ENCODE results near the gene ANKFN1. TPM values are rescaled to one million over a fixed set of nuclear protein-coding genes. Genes with fewer than 3 reads are reported as not detected.

ANKFN1 gene
- 0.11 TPM for polyA plus RNA-seq (2013)

- POLR2A ChIA-PET = no interaction called here
- H3K4me1 ChIP-seq (ENCODE audit: control extremely low read depth in 1 of 4, control insufficient read depth in 4 of 4, insufficient read depth in 4 of 4, low read length in 3 of 4) = no peaks in the 10 kb centered on the region
- 92% methylated on average over 10 of the region's 11 CpGs for WGBS (ENCODE audit: insufficient coverage)
Observed at GRCh38 chr17:56152874-56153602, at the start of gene ANKFN1. ANKFN1 (plus strand) TSS chr17:56153475; CDS start chr17:56212668, 59,193 bp downstream.

GRCh38 chr17:56108811-56109284 lies 44.4 kb upstream of the ANKFN1 start:
- POLR2A ChIA-PET = no interaction called here
- Histone ChIP-seq H3K4me1 (ENCODE audit: control extremely low read depth in 1 of 4, control insufficient read depth in 4 of 4, insufficient read depth in 4 of 4, low read length in 3 of 4) (no peaks in the 10 kb centered on the region), H3K27me3 (replicated peaks in 2 of 5; ENCODE audit: control insufficient read depth in 4 of 5, insufficient read depth in 5 of 5, low read length in 4 of 5) (peaks cover 0 to 1% (median 0%) of the 10 kb centered on the region in 5 experiments), H3K9me3 (ENCODE audit: control extremely low read depth in 1 of 5, control insufficient read depth in 4 of 5, insufficient read depth in 2 of 5, low read depth in 1 of 5, low read length in 4 of 5) (no peaks in the 10 kb centered on the region), H3K4me3 (ENCODE audit: control insufficient read depth in 1 of 7, extremely low read depth in 1 of 7, insufficient read depth in 4 of 7, low read depth in 2 of 7, low read length in 6 of 7) (no peak overlapping the region), H3K36me3 (ENCODE audit: control insufficient read depth in 4 of 4, insufficient read depth in 4 of 4, low read length in 3 of 4) (no peaks in the 10 kb centered on the region), H3K27ac (ENCODE audit: insufficient read depth in 1 of 2, low read depth in 1 of 2, low read length in 2 of 2, poor library complexity in 1 of 2, severe bottlenecking in 2 of 2) (no peak overlapping the region)
- 100% methylated on average over 2 of the region's 2 CpGs for WGBS (ENCODE audit: insufficient coverage)
- CTCF ChIA-PET = no interaction called here
- no peak for DNase-seq

More at GRCh38 chr17:56152874-56153602, at the start of gene ANKFN1:
- H3K4me3 ChIP-seq (ENCODE audit: control insufficient read depth in 1 of 7, extremely low read depth in 1 of 7, insufficient read depth in 4 of 7, low read depth in 2 of 7, low read length in 6 of 7) = no peak within 1 kb of the TSS
- H3K27ac ChIP-seq (ENCODE audit: insufficient read depth in 1 of 2, low read depth in 1 of 2, low read length in 2 of 2, poor library complexity in 1 of 2, severe bottlenecking in 2 of 2) = no peak within 1 kb of the TSS
- H3K27me3 ChIP-seq (replicated peaks in 2 of 5; ENCODE audit: control insufficient read depth in 4 of 5, insufficient read depth in 5 of 5, low read length in 4 of 5) = no peaks in the 10 kb centered on the region
- DNase-seq = no peak
- CTCF ChIA-PET = interaction anchor here (0.5 kb wide), 1 partner anchor 32 kb away, joined by 3 read pairs; no protein-coding TSS in a partner anchor
- no peaks in the 10 kb centered on the region for H3K9me3 ChIP-seq (ENCODE audit: control extremely low read depth in 1 of 5, control insufficient read depth in 4 of 5, insufficient read depth in 2 of 5, low read depth in 1 of 5, low read length in 4 of 5)
- H3K36me3 ChIP-seq (ENCODE audit: control insufficient read depth in 4 of 4, insufficient read depth in 4 of 4, low read length in 3 of 4) = no peaks in the 10 kb centered on the region

- no peaks in the 10 kb centered on the region for H3K4me1 ChIP-seq (ENCODE audit: control extremely low read depth in 1 of 4, control insufficient read depth in 4 of 4, insufficient read depth in 4 of 4, low read length in 3 of 4)
- H3K36me3 ChIP-seq (ENCODE audit: control insufficient read depth in 4 of 4, insufficient read depth in 4 of 4, low read length in 3 of 4) = no peaks in the 10 kb centered on the region
- CTCF ChIA-PET = no interaction called here
- no peaks in the 10 kb centered on the region for H3K9me3 ChIP-seq (ENCODE audit: control extremely low read depth in 1 of 5, control insufficient read depth in 4 of 5, insufficient read depth in 2 of 5, low read depth in 1 of 5, low read length in 4 of 5)
- POLR2A ChIA-PET = no interaction called here
- no peak for DNase-seq
- no peak overlapping the region for H3K4me3 ChIP-seq (ENCODE audit: control insufficient read depth in 1 of 7, extremely low read depth in 1 of 7, insufficient read depth in 4 of 7, low read depth in 2 of 7, low read length in 6 of 7)
- H3K27ac ChIP-seq (ENCODE audit: insufficient read depth in 1 of 2, low read depth in 1 of 2, low read length in 2 of 2, poor library complexity in 1 of 2, severe bottlenecking in 2 of 2) = no peak overlapping the region
- 96% methylated on average over 3 of the region's 3 CpGs for WGBS (ENCODE audit: insufficient coverage)
- H3K27me3 ChIP-seq (replicated peaks in 2 of 5; ENCODE audit: control insufficient read depth in 4 of 5, insufficient read depth in 5 of 5, low read length in 4 of 5) = peaks cover 0 to 1% (median 0%) of the 10 kb centered on the region in 5 experiments
Observed at GRCh38 chr17:56109836-56110235, 43.4 kb upstream of the ANKFN1 start.

- Histone ChIP-seq H3K36me3 (ENCODE audit: control insufficient read depth in 4 of 4, insufficient read depth in 4 of 4, low read length in 3 of 4) (no peaks in the 10 kb centered on the region), H3K9me3 (ENCODE audit: control extremely low read depth in 1 of 5, control insufficient read depth in 4 of 5, insufficient read depth in 2 of 5, low read depth in 1 of 5, low read length in 4 of 5) (no peaks in the 10 kb centered on the region), H3K27me3 (replicated peaks in 2 of 5; ENCODE audit: control insufficient read depth in 4 of 5, insufficient read depth in 5 of 5, low read length in 4 of 5) (peaks cover 0 to 1% (median 0%) of the 10 kb centered on the region in 5 experiments), H3K27ac (ENCODE audit: insufficient read depth in 1 of 2, low read depth in 1 of 2, low read length in 2 of 2, poor library complexity in 1 of 2, severe bottlenecking in 2 of 2) (no peak overlapping the region), H3K4me3 (ENCODE audit: control insufficient read depth in 1 of 7, extremely low read depth in 1 of 7, insufficient read depth in 4 of 7, low read depth in 2 of 7, low read length in 6 of 7) (no peak overlapping the region), H3K4me1 (ENCODE audit: control extremely low read depth in 1 of 4, control insufficient read depth in 4 of 4, insufficient read depth in 4 of 4, low read length in 3 of 4) (no peaks in the 10 kb centered on the region)
- POLR2A ChIA-PET = interaction anchor here (0.7 kb wide), 1 partner anchor 10 kb away, joined by 3 read pairs; no protein-coding TSS in a partner anchor
- CTCF ChIA-PET = no interaction called here
- 100% methylated on average over 2 of the region's 4 CpGs for WGBS (ENCODE audit: insufficient coverage)
- no peak for DNase-seq
Observed at GRCh38 chr17:56110463-56111135, 42.7 kb upstream of the ANKFN1 start.

GRCh38 chr17:56111706-56112485 lies 41.4 kb upstream of the ANKFN1 start:
- WGBS (ENCODE audit: insufficient coverage) = 100% methylated on average over 2 of the region's 3 CpGs

GRCh38 chr17:56113486-56113885 lies 39.8 kb upstream of the ANKFN1 start:
- no peak for DNase-seq
- WGBS (ENCODE audit: insufficient coverage) = no CpG with 5 or more reads among the region's 2 CpGs
- Histone ChIP-seq H3K27ac (ENCODE audit: insufficient read depth in 1 of 2, low read depth in 1 of 2, low read length in 2 of 2, poor library complexity in 1 of 2, severe bottlenecking in 2 of 2) (no peak overlapping the region), H3K36me3 (ENCODE audit: control insufficient read depth in 4 of 4, insufficient read depth in 4 of 4, low read length in 3 of 4) (no peaks in the 10 kb centered on the region), H3K4me1 (ENCODE audit: control extremely low read depth in 1 of 4, control insufficient read depth in 4 of 4, insufficient read depth in 4 of 4, low read length in 3 of 4) (no peaks in the 10 kb centered on the region), H3K9me3 (ENCODE audit: control extremely low read depth in 1 of 5, control insufficient read depth in 4 of 5, insufficient read depth in 2 of 5, low read depth in 1 of 5, low read length in 4 of 5) (no peaks in the 10 kb centered on the region), H3K27me3 (replicated peaks in 2 of 5; ENCODE audit: control insufficient read depth in 4 of 5, insufficient read depth in 5 of 5, low read length in 4 of 5) (no peaks in the 10 kb centered on the region), H3K4me3 (ENCODE audit: control insufficient read depth in 1 of 7, extremely low read depth in 1 of 7, insufficient read depth in 4 of 7, low read depth in 2 of 7, low read length in 6 of 7) (no peak overlapping the region)
- ChIA-PET CTCF (no interaction called here), POLR2A (no interaction called here)

More at GRCh38 chr17:56111706-56112485, 41.4 kb upstream of the ANKFN1 start:
- CTCF ChIA-PET = interaction anchor here (1.6 kb wide), 1 partner anchor 208 kb away, joined by 4 read pairs; no protein-coding TSS in a partner anchor
- no peak overlapping the region for H3K27ac ChIP-seq (ENCODE audit: insufficient read depth in 1 of 2, low read depth in 1 of 2, low read length in 2 of 2, poor library complexity in 1 of 2, severe bottlenecking in 2 of 2)
- no peaks in the 10 kb centered on the region for H3K27me3 ChIP-seq (replicated peaks in 2 of 5; ENCODE audit: control insufficient read depth in 4 of 5, insufficient read depth in 5 of 5, low read length in 4 of 5)
- H3K4me3 ChIP-seq (ENCODE audit: control insufficient read depth in 1 of 7, extremely low read depth in 1 of 7, insufficient read depth in 4 of 7, low read depth in 2 of 7, low read length in 6 of 7) = no peak overlapping the region
- no peaks in the 10 kb centered on the region for H3K4me1 ChIP-seq (ENCODE audit: control extremely low read depth in 1 of 4, control insufficient read depth in 4 of 4, insufficient read depth in 4 of 4, low read length in 3 of 4)
- DNase-seq = peak in 1 of 3 donors; percentile 5
- POLR2A ChIA-PET = interaction anchor here (0.6 kb wide), 1 partner anchor 602 kb away, joined by 3 read pairs; no protein-coding TSS in a partner anchor
- no peaks in the 10 kb centered on the region for H3K36me3 ChIP-seq (ENCODE audit: control insufficient read depth in 4 of 4, insufficient read depth in 4 of 4, low read length in 3 of 4)
- no peaks in the 10 kb centered on the region for H3K9me3 ChIP-seq (ENCODE audit: control extremely low read depth in 1 of 5, control insufficient read depth in 4 of 5, insufficient read depth in 2 of 5, low read depth in 1 of 5, low read length in 4 of 5)
